GM21360 (cell line): ENCODE data around the gene PIP5K1C.
"Not testable (repeated sequence)": the region's sequence is repeated elsewhere in the genome, so short reads cannot be mapped to it uniquely, and the experiment has no call there.

ENCODE experiments used
- ATAC-seq: cut with Tn5 transposase; IDR thresholded peaks from one replicate; pipeline ENCODE4 v1.9.1; 2021; ENCODE audit warnings: mild to moderate bottlenecking, moderate library complexity; ENCODE audit not compliant: unreplicated experiment

PIP5K1C gene

DNA sequence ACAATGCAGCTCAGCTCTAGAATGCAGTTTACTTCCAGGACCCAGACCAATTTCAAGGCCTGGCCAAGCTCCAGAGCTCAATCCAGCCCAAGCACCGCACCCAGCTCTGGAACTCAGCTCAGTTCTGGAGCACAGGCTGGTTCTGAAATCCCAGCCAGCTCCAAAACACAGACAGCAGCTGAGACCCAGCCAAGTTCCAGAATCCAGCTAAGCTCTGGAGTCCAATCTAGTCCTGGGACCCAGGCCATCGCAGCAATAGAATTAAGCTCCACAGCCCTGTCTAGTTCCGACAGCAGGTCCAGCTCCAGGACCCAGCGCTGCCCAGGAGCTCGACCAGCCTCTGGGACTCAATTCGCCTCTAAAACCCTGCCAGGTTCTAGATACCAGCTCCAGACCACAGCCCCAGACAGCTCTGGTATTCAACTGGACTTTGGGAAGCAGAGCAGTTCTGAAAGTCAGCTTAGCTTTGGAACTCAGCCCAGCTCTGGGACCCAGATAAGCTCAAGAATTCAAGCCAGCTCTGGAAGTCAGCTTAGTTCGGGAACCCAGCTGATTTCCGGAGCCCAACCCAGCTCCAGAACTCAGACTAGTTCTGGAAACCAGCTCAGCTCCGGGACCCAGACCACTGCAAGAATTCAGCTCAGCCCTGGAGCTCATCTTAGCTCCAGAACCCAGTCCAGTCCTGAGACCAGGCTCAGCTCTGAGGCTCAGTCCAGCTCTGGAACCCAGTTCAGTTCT, 108.2 kb downstream of the PIP5K1C start:
- no peak for ATAC-seq

DNA sequence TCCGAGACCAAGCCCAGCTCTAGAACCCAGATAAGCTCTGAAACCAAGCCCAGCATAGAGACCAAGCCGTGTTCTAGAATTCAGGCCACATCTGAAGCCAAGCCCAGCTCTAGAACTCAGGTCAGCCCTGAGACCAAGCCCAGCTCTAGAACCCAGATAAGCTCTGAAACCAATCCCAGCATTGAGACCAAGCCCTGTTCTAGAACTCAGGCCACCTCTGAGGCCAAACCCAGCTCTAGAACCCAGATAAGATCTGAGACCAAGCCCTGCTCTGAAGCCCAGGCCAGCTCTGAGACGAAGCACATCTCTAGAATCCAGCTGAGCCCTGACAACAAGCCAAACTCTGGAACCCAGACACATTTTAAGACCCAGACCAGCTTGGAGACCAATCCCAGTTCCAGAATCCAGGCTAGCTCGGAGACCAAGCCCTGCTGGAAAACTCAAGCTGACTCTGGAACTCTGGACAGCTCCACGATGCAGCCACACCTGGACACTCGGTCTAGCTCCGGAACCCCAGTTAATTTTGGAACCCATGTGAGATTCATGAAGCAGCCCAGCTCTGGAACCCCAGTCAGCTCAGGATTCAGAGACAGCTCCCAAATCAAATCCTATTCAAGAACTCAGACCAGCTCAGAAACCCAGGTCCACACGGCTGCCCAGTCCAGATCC, 109.1 kb downstream of the PIP5K1C start:
- ATAC-seq, result no peak

DNA sequence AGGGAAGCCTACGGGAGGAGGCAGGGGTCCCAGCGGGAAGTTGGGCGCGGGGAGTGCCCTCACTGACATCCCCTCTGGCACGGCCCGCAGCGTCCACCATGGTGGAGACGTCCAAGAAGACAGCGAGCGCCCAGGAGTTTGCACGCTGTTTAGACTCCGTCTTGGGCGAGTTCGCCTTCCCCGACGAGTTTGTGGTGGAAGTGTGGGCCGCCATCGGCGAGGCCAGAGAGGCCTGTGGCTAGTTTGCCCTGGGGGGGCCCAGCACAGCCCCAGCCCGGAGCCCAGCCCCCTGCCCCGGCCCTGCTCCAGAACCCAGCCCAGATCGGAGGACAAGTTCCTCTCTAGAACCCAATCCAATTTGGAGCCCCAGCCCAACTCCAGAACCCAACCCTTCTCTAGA, 110.3 kb downstream of the PIP5K1C start:
- no peak for ATAC-seq

DNA sequence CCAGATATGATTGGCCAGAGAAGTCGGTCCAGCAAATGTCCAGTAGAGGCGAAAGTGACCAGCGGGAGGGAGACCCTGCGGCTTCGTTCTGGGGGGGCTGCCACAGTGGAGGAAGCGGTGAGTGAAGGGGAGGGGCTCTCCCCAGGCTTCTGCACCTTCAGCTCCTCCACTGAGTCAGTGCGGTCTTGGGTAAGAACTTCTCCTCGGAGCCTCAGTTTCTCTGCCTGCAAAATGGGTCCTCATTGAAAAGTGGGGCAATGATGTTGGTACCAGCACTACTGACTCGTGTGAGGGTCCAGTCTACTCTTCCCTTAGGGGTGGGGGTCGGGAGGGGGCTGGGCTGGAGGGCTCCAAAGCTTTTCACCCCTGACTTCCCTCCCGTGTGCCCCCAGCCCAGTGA, 110.8 kb downstream of the PIP5K1C start:
- ATAC-seq, result no peak

DNA sequence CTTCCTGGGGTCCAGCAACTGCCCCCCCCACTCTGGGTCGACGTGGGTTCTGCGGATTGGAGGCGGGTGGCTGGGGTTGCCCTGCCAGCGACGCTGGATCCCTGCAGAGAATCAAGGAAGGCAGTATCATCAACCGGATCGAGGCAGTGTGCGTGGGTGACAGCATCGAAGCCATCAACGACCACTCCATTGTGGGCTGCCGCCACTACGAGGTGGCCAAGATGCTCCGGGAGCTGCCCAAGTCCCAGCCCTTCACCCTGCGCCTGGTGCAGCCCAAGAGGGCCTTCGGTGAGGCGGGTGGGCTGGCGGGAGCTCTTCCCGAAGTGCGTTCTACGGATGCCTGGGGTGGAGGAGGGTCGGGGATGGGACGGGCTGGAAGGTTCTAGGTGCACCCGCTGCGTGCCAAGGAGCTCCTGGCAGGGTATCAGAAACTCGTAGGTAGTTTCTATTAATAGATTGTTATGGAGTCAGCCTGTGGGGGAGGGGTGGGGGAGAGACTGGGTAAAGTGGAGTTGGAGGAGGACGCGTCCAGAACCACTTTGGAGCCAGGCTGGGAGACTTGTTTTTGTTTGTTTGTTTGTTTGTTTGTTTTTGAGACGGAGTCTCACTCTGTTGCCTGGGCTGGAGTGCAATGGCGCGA, 113.4 kb downstream of the PIP5K1C start:
- ATAC-seq, result no peak

DNA sequence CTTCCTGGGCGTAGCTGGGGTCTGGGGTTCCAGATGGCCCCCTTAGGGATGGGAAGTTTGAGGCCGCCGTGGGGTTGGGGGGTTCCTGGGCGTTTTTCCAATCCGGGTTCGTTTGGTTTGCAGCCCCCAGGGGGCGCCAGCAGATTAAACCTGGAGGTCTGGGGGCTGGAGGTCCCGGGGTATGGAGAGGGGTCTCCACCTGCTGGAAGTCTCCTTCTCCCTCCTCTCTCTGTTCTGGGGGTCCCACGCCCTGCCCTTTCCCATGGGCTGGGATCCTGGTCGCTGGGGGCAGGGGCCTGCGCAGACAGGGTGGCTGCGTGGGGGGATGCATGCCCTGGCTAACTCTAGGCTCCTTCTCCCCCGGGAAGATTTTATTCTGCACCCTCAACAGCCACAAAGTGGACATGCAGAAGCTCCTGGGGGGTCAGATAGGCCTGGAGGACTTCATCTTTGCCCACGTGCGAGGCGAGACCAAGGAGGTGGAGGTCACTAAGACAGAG, 114.1 kb downstream of the PIP5K1C start:
- ATAC-seq, result no peak

DNA sequence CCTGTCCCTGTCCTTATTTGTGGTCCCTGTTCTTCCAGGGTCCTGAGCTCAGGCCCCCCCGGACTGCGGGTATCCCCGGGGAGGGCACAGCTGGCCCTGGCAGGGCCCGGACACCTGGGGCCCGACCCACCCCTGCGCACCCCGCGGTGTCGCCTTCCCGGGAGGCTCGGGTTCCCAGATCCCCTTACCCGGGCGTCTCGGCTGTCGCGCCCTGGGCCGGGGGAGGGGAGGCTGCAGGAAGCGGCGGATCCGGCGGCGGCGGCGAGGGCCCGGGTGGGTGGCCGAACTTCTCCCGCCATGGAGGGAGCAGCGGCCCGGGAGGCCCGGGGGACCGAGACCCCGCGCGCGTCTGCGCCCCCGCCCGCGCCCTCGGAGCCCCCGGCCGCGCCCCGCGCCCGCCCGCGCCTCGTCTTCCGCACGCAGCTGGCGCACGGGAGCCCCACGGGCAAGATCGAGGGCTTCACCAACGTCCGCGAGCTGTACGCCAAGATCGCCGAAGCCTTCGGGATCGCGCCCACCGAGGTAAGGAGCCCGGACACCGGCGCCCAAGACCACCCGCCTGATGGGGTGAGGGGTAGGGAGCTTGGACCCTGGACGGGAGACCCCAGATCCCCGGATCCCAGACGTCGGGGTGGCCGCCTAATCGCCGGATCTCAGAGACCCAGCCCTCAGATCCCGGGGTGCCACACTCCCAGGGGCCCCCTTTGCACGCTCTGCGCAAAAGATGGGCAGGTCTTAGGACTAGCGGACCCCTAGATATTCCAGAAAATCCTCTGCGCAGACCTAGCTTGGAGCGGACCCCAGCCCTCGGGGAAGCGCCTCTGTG, 114.8 kb downstream of the PIP5K1C start, which contains the start of gene GIPC3:
Gene GIPC3, plus strand, starts transcription at position 178 of the 826 bp plus-strand sequence. Its CDS starts 120 bp downstream, at position 298.
- ATAC-seq, result no peak

DNA sequence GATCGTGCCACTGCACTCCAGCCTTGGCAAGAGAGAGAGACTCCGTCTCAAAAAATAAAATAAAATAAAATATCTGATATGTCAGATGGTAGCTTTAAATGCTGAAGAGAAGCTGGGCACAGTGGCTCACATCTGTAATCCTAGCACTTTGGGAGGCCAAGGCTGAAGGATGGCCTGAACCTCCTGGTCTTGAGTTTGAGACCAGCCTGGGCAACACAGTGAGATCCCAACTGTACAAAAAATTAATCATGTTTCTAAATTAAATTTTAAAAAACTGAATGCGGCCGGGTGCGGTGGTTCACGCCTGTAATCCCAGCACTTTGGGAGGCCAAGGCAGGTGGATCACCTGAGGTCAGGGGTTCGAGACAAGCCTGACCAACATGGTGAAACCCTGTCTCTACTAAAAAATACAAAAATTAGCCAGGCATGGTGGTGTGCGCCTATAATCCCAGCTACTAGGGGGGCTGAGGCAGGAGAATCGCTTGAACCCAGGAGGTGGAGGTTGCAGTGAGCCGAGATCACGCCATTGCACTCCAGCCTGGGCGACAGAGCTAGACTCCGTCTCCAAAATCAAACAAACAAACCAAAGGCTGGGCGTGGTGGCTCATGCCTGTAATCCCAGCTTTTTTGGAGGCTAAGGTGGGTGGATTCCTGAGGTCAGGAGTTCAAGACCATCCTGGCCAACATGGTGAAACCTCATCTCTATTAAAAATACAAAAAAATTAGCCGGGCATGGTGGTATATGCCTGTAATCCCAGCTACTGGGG, 116.0 kb downstream of the PIP5K1C start:
- not testable (repeated sequence) for ATAC-seq

DNA sequence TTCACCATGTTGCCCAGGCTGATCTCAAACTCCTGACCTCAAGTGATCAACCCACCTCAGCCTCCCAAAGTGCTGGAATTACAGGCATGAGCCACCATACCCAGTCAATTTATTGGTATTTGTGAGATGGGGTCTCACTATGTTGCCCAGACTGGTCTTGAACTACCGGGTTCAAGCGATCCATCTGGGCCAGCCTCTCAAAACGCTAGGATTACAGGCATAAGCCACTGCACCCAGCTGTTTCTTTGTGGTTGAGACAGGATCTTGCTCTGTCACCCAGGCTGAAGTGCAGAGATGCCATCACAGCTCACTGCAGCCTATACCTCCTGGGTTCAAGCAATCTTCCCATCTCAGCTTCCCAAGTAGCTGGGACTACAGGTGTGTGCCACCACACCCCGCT, 118.5 kb downstream of the PIP5K1C start:
- not testable (repeated sequence) for ATAC-seq
